GM19025 (cell line): ENCODE results near the gene DLG4.

Source experiments
- ATAC-seq: cut with Tn5 transposase; IDR thresholded peaks from one replicate; pipeline ENCODE4 v1.9.1; 2021; ENCODE audit warnings: mild to moderate bottlenecking, low read depth, moderate library complexity; ENCODE audit not compliant: unreplicated experiment

DLG4 gene

DNA sequence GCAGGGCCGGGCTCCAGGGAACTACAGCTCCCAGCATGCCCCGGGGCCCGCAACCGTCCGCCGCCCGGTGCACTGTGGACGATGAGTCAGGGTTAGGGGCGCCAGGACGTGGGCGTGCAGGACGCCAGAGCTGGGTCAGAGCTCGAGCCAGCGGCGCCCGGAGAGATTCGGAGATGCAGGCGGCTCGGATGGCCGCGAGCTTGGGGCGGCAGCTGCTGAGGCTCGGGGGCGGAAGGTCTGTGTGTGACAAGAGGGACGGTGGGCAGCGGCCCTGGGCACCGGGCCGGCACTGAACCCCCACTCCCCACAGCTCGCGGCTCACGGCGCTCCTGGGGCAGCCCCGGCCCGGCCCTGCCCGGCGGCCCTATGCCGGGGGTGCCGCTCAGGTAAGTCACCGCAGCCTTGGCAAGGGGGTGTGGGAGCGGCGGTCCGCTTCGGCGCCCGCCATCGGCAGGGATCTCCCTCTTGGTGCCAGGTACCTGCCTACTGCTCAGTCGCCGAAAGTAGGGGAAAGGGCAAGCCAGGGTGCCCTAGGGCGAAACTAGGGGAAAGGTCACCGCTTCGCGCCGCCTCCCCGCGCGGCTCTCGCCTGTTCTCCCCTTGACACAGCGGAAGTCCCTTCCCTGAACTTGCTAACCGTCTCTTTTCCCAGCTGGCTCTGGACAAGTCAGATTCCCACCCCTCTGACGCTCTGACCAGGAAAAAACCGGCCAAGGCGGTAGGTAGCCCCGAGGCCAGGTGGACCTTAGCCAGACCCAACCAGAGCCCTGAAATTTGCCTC, at the start of gene DLG4, which contains the start of gene ACADVL:
DLG4 (minus strand) TSS at position 25 of the 781 bp plus-strand sequence.
ACADVL (plus strand) TSS at position 127 of the 781 bp plus-strand sequence; CDS start at position 174, 47 bp downstream.
- peak; percentile 61 for ATAC-seq

DNA sequence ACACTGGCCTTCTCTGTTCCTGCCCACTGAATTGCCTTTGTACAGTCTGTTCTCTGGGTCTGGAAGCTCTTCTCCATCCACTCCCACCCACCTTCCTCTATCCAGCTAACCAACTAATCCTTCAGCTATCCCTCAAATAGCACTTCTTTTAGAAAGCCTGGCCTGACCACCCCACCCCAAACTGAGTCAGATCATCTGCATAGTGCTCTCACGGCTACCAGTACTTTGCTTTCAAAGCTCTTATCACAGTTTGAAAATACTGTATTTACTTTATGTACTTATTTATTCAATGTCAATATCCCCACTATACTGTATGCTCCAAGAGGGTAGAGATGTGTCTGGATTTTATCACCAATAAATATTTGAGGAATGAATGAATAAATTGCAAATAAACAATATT, 47.1 kb upstream of the DLG4 start:
- no peak for ATAC-seq

DNA sequence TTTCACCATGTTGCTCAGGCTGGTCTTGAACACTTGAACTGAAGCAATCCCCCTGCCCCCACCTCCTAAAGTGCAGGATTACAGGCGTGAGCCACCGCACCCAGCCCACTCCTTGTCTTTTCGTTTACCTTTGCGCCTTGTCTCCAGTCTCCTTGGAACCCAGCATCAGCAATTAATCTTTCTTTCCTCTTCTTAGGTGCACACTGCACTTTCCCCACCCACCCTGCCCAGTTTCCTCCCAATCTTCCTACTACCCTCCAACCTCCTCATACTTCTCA, 44.1 kb upstream of the DLG4 start:
- ATAC-seq: no peak

DNA sequence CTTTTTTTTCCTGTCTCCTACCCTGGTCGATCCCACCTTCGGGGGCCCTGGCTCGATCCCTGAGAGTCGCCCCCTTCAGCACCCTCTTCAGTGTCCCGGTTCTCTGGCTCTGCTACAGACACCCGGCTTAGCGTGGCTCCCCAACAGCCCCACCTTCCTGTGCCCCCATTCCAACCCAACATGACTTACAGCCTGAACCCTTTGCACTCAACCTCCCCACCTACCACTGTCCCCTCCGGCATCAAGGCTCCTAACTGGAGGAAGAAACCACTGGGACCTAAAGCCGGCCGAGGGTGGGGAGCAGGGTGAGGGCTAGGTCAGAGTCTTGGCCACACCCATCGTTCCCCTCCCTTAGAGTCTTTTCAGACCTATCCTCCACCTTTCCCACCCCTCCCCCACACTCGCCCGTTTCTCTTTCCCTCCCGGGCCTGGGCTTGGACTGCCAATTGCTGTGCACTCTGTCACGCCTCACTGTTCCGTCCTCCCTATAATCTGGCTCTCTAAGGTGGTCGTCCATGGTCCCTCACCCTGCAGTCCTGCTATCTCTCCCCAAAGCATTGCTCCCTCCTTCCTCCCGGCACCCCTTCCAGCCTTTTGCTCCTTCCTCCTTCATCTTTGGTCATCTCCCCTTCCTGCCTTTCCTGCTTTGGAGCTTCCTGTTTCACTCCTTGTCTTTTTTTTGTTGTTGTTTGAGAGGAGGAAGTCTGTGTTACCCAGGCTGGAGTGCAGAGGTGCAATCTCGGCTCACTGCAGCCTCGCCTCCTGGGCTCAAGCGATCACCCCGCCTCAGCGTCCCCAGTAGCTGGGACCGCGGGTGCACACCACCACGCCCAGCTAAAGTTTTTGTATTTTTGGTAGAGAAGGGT, 43.5 kb upstream of the DLG4 start:
- ATAC-seq: no peak

DNA sequence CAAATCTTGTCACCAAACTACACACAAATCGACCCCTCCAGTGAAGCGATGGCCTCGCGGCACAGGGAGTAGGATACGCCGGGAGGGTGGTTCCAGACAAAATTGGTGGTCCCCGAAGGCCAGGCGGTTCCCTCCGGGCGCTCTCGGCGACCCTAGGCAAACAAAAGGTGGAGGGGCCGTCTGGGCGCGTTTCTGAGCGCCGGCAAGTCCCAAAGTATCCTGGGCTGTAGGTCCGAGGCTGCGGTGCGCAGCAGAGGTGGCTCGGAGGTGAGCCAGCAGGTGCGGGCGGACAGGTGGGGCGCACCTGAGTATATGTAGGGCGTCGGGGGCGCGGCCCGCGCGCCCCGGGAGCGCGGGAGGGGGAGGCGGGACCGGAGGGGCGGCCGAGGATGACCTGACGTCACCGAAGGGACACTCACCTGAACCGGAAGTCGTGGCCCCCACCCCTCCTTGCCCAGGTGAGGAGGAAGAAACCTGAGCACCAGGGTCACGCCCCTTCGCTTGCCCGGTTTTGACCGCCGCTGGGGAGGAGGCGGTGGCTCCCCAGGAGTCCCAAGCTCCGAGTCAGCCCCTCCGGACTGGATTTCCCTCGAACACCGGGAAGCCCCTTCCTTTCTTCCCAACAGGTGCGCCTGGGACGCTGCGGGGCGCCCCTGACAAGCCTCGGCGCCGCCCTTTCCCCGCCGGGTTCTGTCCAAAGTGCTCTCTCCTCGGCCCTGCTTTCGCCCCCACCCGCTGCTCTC, 42.7 kb upstream of the DLG4 start, which contains the start of gene CLDN7:
CLDN7 (minus strand) TSS at position 287 of the 743 bp plus-strand sequence. CDS start 435 bp downstream, outside the sequence.
- ATAC-seq: no peak

DNA sequence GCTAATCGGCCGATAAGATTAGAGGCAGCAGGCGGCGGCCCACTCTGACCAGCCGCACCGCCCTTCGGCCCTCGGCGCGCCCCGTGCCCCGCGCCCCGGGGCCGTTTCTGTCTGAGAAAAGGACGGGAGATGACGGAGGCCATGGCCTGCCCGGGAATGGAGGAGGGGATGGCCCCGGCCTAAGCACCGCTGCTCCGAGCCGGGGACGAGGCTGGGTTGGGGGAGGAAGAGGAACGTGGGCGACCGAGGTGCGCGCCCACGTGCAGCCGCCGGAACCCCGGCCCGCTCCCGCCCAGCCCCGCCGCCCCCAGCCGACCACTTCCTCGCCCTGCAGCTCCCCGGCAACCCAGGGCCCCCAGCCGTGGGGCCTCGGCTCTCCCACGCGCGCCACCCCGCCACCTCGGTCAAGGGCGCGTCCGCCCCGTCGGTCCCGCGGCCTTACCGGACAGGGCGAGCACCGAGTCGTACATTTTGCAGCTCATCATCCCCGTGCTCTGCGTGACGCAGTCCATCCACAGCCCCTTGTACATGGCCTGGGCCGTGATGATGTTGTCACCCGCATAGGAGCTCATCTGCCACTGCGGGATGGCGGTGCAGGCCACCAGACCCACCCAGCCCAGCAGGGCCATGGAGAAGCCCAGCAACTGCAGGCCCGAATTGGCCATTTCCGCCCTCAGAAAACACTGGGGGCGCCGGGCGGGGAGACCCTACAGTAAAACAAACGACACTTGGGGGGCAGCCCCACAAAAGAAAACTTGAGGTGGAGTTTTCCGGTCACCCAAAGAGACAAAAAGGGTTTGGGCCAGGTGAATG, 41.9 kb upstream of the DLG4 start:
- ATAC-seq: no peak

DNA sequence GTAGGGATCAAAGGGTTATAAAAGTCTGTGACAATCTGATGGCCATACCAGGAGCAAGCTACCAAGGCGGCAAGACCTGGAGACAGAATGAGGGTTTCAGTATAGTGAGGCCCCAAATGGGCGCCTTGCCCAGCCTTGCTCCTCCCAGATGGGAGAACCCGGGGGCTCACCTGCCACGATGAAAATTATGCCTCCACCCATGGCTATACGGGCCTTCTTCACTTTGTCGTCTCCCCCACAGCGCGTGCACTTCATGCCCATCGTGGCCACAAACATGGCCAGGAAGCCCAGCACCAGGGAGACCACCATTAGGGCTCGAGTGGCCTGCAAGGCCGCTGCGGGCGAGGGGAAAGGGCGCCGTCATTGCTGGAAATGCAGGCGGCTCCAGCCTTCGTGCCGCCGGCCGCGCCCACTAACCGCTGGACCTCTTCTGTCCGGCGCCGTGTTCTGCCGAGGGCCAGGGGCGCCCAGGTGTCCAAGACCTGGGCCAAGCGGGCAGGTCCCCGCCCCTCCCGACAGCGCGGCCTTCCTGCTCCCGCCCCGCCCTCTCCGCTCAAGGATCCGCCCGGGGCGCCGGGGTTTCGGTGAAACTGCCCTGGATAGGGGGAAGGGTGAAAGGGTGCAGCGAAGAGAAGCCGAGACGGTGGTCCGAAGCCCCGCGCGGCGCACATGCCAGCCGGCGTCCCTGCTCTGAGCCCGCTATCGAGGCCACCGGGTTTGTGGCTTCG, 41.2 kb upstream of the DLG4 start:
- no peak for ATAC-seq

DNA sequence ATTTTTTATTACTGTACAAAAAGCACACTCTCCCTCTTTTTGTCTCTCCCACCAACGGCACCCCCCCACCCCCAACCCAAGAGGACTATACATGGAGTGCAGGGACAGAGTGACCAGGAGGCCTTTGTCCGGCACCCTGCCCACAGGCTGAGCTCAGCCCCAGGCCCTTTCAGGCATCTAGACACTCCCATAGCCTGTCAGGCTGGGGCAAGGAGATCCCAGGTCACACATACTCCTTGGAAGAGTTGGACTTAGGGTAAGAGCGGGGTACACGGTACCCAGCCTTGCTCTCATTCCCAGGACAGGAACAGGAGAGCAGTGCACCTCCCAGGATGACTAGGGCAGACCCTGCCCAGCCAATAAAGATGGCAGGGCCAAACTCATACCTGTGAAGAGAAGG, 40.5 kb upstream of the DLG4 start:
- no peak for ATAC-seq

DNA sequence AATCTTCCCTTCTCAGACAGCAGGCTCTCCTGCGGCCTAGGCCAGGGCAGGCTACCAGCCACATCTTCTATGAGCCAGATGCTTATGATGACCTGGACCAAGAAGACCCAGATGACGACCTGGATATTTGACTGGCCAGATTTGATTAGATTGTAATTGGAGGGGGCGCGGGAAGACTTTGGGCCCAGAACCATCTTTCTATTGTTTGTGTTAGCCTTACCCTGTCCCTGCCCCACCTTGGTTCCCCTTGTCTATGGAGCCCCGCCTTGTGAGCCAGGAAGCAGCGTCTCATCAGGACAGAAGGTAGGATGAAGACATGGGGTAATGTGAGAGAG, 39.9 kb upstream of the DLG4 start:
- no peak for ATAC-seq

DNA sequence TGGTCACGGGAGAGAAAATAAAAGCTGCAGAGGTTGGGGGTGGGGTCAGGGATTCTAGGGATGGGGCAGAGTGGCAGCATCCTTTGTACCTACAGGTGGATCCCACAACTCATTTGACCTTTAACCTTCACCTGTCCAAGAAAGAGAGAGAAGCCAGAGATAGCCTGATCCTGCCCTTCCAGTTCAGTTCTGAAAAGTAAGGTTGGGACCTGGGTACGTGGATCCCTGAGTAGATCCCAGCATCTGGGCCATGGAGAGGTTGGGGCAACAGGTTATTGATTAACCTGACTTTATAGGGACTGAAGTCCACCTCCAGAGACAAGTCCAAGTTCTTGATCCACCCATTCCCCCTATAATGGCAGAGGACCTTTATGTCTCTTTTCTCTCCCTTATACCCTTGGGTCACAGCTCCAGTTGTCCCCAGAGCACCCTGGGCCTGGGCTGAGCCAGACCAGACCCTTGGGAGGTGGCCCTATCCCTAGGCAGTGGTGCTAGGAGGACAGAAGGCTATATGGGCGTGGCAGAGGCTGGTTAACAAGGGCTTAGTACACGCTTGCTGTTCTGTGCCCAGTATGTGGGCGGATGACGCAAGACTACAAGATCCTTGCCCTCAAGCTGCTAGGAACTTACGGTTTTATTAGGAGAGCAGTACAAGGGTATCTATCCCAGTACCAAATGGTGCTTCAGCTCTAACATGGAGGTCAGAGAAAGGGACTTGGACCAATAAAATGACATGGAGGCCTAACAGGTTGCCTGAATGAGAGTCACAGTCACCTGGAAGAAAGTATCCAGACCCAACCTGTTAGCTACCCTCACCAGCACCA, 39.3 kb upstream of the DLG4 start:
- ATAC-seq: no peak

DNA sequence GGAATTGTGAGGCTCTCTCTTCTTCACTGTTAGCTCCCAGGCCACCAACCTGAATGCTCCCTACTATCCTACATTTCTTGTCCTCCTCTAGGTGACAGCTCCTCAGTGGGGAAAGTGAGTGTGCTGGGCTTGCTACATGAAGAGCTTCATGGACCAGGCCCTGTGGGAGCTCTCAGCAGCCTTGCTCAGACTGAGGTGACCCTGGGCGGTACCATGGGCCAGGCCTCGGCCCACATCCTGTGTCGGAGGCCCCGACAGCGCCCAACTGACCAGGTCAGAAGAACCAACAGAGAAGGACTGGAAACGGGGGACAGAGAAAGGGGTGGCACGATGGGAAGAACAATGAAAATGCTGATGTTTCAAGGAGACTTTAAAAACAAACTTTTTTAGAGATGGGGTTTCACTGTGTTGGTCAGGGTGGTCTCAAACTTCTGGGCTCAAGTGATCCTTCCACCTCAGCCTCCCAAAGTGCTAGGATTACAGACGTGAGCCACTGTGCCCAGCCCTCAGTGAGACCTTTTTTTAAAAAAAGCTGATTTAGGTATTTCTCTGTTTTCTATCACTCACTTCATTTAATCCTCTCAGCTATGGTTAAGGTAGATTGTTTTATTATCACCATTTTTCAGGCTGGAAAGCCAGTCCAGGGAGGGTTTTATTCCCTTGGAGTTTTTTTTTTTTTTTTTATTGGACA, 37.3 kb upstream of the DLG4 start:
- no peak for ATAC-seq

DNA sequence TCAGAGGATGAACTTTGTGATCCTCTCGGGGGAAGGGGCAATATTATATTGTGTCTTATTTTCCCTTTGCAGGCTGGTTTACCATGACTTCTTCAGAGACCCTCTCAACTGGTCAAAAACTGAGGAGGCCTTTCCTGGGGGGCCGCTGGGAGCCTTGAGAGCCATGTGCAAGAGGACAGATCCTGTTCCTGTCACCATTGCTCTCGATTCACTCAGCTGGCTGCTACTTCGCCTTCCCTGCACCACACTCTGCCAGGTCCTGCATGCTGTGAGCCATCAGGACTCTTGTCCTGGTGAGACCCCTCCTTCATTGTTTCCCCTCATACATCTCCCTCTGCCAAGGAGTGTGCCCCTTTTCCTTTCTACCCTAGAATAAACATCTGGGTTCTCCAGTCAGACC, 34.9 kb upstream of the DLG4 start:
- ATAC-seq: no peak

DNA sequence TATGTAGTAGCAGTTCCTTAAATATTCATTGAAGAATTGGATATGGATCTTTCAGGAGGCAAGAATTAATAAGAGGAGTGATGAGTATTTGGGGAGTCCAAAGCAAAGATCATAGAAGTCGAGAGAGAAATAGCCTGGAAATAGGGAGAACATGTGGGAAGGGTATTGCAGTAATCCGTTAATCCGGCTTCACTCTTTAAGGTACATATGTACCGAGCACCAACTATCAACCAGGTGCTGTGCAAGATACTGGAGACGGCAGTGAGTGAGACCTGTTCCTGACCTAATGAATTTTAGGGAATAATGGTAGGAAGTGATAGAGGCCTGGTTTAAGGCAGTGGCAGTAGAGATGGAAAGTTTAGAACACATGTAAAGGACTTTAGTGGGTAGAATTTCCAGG, 33.4 kb upstream of the DLG4 start:
- ATAC-seq: no peak

DNA sequence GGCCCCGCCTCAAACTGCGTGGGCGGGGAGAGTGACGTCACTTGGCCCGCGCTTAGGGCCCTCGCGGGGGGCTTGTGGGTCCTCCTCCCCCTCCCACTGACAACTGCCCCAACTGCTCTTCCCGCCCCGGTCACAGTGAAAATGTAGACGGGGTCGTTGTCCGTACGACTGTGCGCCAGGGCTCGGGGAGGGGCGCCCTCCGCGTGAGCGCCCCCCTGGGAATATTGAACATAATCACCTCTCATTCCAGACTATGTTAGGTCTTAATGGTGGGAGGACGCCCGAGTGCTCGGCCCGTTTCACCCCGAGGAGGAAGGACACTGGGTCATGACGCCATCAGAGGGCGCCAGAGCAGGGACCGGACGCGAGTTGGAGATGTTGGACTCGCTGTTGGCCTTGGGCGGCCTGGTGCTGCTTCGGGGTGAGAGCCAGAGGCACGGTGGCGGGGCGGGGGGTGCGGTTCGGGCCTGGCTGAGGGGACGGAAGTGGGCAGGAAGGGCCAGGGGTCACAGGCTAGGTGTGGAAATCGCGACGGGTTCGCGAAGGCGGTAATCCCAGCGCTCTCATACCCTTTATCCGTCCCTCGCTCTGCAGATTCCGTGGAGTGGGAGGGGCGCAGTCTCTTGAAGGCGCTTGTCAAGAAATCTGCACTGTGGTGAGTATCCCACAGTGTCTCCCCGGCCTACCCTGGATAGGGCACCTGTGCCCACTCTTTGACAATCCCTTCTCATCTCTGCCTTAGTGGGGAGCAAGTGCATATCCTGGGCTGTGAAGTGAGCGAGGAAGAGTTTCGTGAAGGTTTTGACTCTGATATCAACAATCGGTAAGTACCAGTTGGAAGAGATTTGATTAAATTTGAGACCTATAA, 32.8 kb upstream of the DLG4 start, which contains the start of gene ELP5:
ELP5 (plus strand) TSS at position 40 of the 868 bp plus-strand sequence; CDS start at position 376, 336 bp downstream.
- ATAC-seq: peak; percentile 27

DNA sequence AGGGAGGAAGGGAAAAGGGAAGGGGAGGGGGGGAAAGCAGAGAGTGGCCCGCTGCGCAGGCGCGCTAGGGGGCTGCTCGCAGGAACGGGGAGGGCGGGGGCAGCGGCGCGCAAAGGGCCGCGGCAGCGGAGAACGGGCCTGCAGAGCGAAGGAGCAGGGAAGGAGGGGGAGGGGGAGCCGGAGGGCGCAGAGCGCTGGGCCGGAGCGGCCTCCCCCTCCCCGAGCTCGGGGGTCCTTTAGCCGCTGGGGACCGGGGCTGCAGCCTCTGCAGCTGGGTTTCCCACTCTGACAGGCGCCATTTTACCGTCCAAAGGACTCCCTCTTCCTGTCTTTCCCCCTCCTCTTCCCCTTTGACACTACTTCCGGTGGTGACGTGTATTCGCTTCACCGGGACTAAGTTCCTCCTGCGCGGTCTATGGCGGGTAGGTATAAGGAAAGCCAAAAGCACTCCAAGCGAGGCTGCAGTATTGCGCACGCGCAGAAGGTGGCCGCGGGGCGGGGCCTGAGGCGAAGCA, 32.1 kb upstream of the DLG4 start, which contains the start of gene CTDNEP1:
CTDNEP1 (minus strand) TSS at position 74 of the 515 bp plus-strand sequence. CDS start 438 bp downstream, outside the sequence.
- peak; percentile 89 for ATAC-seq

DNA sequence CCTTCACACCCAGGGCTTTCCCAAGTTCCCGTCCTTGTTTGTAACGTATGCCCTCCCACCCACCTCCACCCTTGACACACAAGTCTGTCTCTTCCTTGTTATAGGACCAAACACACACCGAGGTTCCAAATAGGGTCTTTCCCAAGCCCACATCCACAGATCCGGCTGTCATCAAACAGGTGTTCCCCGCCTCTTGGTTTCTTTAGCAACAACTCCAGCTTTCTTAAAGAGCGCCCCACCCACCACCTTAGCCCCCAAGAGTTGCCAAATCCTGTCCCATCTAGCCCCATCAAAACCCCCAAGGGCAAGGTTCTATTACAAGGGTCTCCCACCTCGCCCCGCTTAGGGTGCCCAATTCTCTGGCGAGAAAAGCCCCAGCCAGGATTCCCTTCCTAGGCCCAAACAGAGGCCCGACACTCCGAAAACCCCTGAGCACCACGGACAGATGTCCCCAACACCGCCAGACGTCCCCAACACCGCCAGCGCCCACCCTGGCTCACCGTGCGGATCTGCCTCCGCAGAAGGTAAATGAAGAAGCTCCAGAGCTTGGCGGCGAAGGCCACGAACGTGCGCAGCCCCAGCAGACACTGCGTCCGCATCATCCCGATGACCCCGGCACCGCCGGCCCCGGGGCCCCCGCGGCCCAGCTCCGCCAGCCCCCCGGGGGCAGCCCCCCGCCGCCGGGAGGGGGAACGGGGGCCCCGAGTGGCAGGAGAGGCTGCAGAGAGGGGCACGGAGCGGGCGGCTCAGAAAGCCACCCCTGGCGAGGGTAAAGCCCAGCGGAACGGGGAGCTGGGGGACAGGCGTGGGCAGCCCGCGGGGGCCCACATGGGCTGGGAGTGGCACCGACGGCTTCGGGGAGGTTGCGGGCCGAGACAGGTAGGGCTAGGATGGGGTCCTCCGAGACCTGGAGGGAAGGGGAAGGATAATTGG, 31.3 kb upstream of the DLG4 start:
- no peak for ATAC-seq
